SK-N-SH treated with all-trans-retinoic acid at 6 μM for 48 hours (cell line): ENCODE measurements around the gene EXOSC10.

ENCODE experiments used
- ARNTL ChIP-seq: fragments of 450-650 bp; formaldehyde crosslinking; IDR thresholded peaks from 2 replicates; pipeline ENCODE4 v1.5.0; 2020; ENCODE audit warnings: low read depth, mild to moderate bottlenecking, moderate library complexity, borderline replicate concordance
- BACH2 ChIP-seq: fragments of 250-450 bp; sonication (Bioruptor Pico); IDR thresholded peaks from 2 replicates; pipeline ENCODE4 v1.9.0; 2021; ENCODE audit warnings: mild to moderate bottlenecking, borderline replicate concordance
- CREB5 ChIP-seq: fragments of 250-450 bp; sonication (Bioruptor Pico); IDR thresholded peaks from 2 replicates; pipeline ENCODE4 v1.5.1; 2020; ENCODE audit warnings: low read depth, mild to moderate bottlenecking, moderate library complexity
- ESRRG ChIP-seq: fragments of 250-450 bp; sonication (Bioruptor Pico); IDR thresholded peaks from 2 replicates; pipeline ENCODE4 v1.6.1; 2021; ENCODE audit warnings: mild to moderate bottlenecking
- PATZ1 ChIP-seq: fragments of 250-450 bp; sonication (Bioruptor Pico); IDR thresholded peaks from 2 replicates; pipeline ENCODE4 v1.8.0; 2020; ENCODE audit warnings: mild to moderate bottlenecking, moderate library complexity, borderline replicate concordance
- PPARA ChIP-seq: fragments of 250-450 bp; sonication (Bioruptor Pico); IDR thresholded peaks from 2 replicates; pipeline ENCODE4 v1.5.0; 2020; ENCODE audit warnings: mild to moderate bottlenecking, borderline replicate concordance
- RARB ChIP-seq: fragments of 250-450 bp; sonication (Bioruptor Pico); IDR thresholded peaks from 2 replicates; pipeline ENCODE4 v1.8.0; 2021; ENCODE audit warnings: mild to moderate bottlenecking, moderate library complexity
- TOX ChIP-seq: fragments of 250-450 bp; sonication (Bioruptor Pico); IDR thresholded peaks from 2 replicates; pipeline ENCODE4 v1.8.0; 2021; ENCODE audit warnings: mild to moderate bottlenecking, moderate library complexity, borderline replicate concordance
- ZC3H10 ChIP-seq: fragments of 250-450 bp; sonication (Bioruptor Pico); IDR thresholded peaks from 2 replicates; pipeline ENCODE4 v1.5.1; 2021; ENCODE audit warnings: mild to moderate bottlenecking, moderate library complexity
- ZFP3 ChIP-seq: fragments of 250-450 bp; sonication (Bioruptor Pico); IDR thresholded peaks from 2 replicates; pipeline ENCODE4 v1.5.0; 2020; ENCODE audit warnings: mild to moderate bottlenecking, moderate library complexity
- ZNF565 ChIP-seq: fragments of 450-650 bp; formaldehyde crosslinking; conservative IDR thresholded peaks from 2 replicates; pipeline ENCODE4 v1.5.0; 2020; ENCODE audit warnings: low read depth, mild to moderate bottlenecking, moderate library complexity

GRCh38 chr1:11024874-11025203 is 74.8 kb downstream of the EXOSC10 start:
- TF ChIP-seq PPARA (CRISPR knock-in tag) (no peak), BACH2 (CRISPR knock-in tag) (no peak), ZFP3 (CRISPR knock-in tag) (no peak), PATZ1 (CRISPR knock-in tag) (no peak), ZNF565 (CRISPR knock-in tag) (no peak), ARNTL (no peak), ZC3H10 (CRISPR knock-in tag) (no peak), RARB (CRISPR knock-in tag) (no peak), CREB5 (CRISPR knock-in tag) (no peak), ESRRG (no peak), TOX (CRISPR knock-in tag) (no peak)
